Measurements from ENCODE around the gene RBCK1.

GRCh38 chr20:363319-364078, 44.6 kb upstream of the RBCK1 start:
- TF ChIP-seq EZH2 (IDR thresholded peaks at IDR 0.05; ENCODE audit: borderline replicate concordance, low read depth, low read length, severe bottlenecking): no peak
- no peak for TF ChIP-seq CTCF (IDR thresholded peaks at IDR 0.05; ENCODE audit: borderline replicate concordance, extremely low read depth, low read length, poor library complexity, severe bottlenecking)

Data from DND-41 (cell line).